ENCODE data around the gene ZSCAN26.

GRCh38 chr6:28323813-28324424, 57.0 kb downstream of the ZSCAN26 start:
- no peak for TF ChIP-seq POLR2AphosphoS5 (IDR thresholded peaks at IDR 0.05; ENCODE audit: low read depth, low read length)
- TF ChIP-seq POLR2A (IDR thresholded peaks at IDR 0.05; ENCODE audit: low read depth, low read length): no peak
- TF ChIP-seq TAF1 (IDR thresholded peaks at IDR 0.05; ENCODE audit: borderline replicate concordance, low read depth, low read length): no peak
